ENCODE results near the gene EPB41L2.
"Not testable (repeated sequence)": the region's sequence is repeated elsewhere in the genome, so short reads cannot be mapped to it uniquely, and the experiment has no call there.

DNA sequence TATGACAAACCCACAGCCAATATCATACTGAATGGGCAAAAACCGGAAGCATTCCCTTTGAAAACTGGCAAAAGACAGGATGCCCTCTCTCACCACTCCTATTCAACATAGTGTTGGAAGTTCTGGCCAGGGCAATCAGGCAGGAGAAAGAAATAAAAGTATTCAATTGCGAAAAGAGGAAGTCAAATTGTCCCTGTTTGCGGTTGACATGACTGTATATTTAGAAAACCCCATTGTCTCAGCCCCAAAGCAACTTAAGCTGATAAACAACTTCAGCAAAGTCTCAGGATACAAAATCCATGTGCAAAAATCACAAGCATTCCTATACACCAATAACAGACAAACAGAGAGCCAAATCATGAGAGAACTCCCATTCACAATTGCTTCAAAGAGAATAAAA, 27.3 kb upstream of the EPB41L2 start:
- TF ChIP-seq, protein P1, sequence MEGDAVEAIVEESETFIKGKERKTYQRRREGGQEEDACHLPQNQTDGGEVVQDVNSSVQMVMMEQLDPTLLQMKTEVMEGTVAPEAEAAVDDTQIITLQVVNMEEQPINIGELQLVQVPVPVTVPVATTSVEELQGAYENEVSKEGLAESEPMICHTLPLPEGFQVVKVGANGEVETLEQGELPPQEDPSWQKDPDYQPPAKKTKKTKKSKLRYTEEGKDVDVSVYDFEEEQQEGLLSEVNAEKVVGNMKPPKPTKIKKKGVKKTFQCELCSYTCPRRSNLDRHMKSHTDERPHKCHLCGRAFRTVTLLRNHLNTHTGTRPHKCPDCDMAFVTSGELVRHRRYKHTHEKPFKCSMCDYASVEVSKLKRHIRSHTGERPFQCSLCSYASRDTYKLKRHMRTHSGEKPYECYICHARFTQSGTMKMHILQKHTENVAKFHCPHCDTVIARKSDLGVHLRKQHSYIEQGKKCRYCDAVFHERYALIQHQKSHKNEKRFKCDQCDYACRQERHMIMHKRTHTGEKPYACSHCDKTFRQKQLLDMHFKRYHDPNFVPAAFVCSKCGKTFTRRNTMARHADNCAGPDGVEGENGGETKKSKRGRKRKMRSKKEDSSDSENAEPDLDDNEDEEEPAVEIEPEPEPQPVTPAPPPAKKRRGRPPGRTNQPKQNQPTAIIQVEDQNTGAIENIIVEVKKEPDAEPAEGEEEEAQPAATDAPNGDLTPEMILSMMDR (IDR thresholded peaks at IDR 0.05), result not testable (repeated sequence)
- not testable (repeated sequence) for TF ChIP-seq POLR2AphosphoS5 (IDR thresholded peaks at IDR 0.05); POLR2A (IDR thresholded peaks at IDR 0.05); EP300 (IDR thresholded peaks at IDR 0.05; ENCODE audit: low read depth)
